ENCODE measurements around the gene FAM234B.

DNA sequence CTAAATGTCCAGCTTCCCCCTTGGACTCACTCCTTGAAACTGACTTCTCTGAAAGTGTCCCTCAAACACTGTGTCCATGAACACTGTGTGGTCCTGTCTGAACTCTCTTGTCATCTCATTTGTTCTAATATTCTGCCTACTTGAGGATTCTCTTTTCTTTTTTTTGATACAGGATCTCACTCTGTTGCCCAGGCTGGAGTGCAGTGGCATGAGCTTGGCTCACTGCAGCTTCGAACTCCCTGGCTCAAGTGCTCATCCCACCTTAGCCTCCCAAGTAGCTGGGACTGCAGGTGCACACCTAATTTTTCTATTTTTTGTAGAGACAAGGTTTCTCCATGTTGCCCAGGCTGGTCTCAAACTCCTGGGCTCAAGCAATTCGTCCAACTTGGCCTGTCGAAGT, 39.2 kb upstream of the FAM234B start:
- TF ChIP-seq, protein P1, sequence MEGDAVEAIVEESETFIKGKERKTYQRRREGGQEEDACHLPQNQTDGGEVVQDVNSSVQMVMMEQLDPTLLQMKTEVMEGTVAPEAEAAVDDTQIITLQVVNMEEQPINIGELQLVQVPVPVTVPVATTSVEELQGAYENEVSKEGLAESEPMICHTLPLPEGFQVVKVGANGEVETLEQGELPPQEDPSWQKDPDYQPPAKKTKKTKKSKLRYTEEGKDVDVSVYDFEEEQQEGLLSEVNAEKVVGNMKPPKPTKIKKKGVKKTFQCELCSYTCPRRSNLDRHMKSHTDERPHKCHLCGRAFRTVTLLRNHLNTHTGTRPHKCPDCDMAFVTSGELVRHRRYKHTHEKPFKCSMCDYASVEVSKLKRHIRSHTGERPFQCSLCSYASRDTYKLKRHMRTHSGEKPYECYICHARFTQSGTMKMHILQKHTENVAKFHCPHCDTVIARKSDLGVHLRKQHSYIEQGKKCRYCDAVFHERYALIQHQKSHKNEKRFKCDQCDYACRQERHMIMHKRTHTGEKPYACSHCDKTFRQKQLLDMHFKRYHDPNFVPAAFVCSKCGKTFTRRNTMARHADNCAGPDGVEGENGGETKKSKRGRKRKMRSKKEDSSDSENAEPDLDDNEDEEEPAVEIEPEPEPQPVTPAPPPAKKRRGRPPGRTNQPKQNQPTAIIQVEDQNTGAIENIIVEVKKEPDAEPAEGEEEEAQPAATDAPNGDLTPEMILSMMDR (IDR thresholded peaks at IDR 0.05) = no peak
- TF ChIP-seq POLR2AphosphoS5 (IDR thresholded peaks at IDR 0.05) = no peak
- no peak for TF ChIP-seq POLR2A (IDR thresholded peaks at IDR 0.05)
